Mammary epithelial cell (primary cell): Measurements from ENCODE around the gene TIAL1.

Source experiments
- EZH2 ChIP-seq: IDR thresholded peaks from 2 replicates; pipeline ENCODE4 v1.6.1; 2012; ENCODE audit warnings: low read length, inconsistent platforms, borderline replicate concordance
- TF ChIP-seq, protein P1 (sequence below), 2 donors: IDR thresholded peaks in 1 of 2; conservative IDR thresholded peaks in 1 of 2; 2 replicates each; pipeline ENCODE4 v1.5.1; 2011 to 2012; ENCODE audit warnings: inconsistent platforms in 2 of 2, low read length in 2 of 2, mild to moderate bottlenecking in 2 of 2, control low read depth in 1 of 2, low read depth in 1 of 2; ENCODE audit not compliant: insufficient read depth in 1 of 2; ENCODE audit errors: extremely low read depth in 1 of 2

- TF ChIP-seq, protein P1, sequence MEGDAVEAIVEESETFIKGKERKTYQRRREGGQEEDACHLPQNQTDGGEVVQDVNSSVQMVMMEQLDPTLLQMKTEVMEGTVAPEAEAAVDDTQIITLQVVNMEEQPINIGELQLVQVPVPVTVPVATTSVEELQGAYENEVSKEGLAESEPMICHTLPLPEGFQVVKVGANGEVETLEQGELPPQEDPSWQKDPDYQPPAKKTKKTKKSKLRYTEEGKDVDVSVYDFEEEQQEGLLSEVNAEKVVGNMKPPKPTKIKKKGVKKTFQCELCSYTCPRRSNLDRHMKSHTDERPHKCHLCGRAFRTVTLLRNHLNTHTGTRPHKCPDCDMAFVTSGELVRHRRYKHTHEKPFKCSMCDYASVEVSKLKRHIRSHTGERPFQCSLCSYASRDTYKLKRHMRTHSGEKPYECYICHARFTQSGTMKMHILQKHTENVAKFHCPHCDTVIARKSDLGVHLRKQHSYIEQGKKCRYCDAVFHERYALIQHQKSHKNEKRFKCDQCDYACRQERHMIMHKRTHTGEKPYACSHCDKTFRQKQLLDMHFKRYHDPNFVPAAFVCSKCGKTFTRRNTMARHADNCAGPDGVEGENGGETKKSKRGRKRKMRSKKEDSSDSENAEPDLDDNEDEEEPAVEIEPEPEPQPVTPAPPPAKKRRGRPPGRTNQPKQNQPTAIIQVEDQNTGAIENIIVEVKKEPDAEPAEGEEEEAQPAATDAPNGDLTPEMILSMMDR (conservative IDR thresholded peaks at IDR 0.05 in 1 of 2, IDR thresholded peaks at IDR 0.05 in 1 of 2; ENCODE audit: extremely low read depth in 1 of 2, insufficient read depth in 1 of 2, low read depth in 1 of 2, low read length in 2 of 2), result peak; percentile 50 to 71
- TF ChIP-seq EZH2, result no peak
Observed at GRCh38 chr10:119602241-119603095, 5.7 kb upstream of the TIAL1 start.
